Activated CD4-positive, CD25-positive, alpha-beta regulatory T cell (primary cell): ENCODE data around the gene AKAP12.
"Not testable (repeated sequence)": the region's sequence is repeated elsewhere in the genome, so short reads cannot be mapped to it uniquely, and the experiment has no call there.

ENCODE experiments used
- DNase-seq, 4 experiments: peaks; one replicate each; lab custom pipeline; 2025; lab: John Stamatoyannopoulos, UW

AKAP12 gene

GRCh38 chr6:151379933-151380847, 140.4 kb downstream of the AKAP12 start:
- DNase-seq = no peak

GRCh38 chr6:151380848-151381205, 141.1 kb downstream of the AKAP12 start:
- DNase-seq = no peak

- DNase-seq = no peak
Measured at GRCh38 chr6:151381722-151382121, 142.0 kb downstream of the AKAP12 start.

GRCh38 chr6:151382631-151383030, 142.9 kb downstream of the AKAP12 start:
- not testable (repeated sequence) for DNase-seq

GRCh38 chr6:151384151-151384550, 144.4 kb downstream of the AKAP12 start:
- no peak for DNase-seq

GRCh38 chr6:151385177-151385576, 145.4 kb downstream of the AKAP12 start:
- DNase-seq = no peak

- no peak for DNase-seq
Measured at GRCh38 chr6:151387175-151387970, 147.6 kb downstream of the AKAP12 start.

GRCh38 chr6:151388236-151388635, 148.5 kb downstream of the AKAP12 start:
- DNase-seq = no peak

- DNase-seq = peak in 1 of 4 experiments; percentile 8
Measured at GRCh38 chr6:151388997-151389617, 149.3 kb downstream of the AKAP12 start.

- DNase-seq = no peak
Measured at GRCh38 chr6:151389618-151390275, 150.0 kb downstream of the AKAP12 start.

- peak; percentile 92 to 98 (median 96) for DNase-seq
Measured at GRCh38 chr6:151390276-151390850, 150.6 kb downstream of the AKAP12 start.

- DNase-seq = peak; percentile 62 to 77 (median 72)
Measured at GRCh38 chr6:151390851-151391470, 151.2 kb downstream of the AKAP12 start.

GRCh38 chr6:151391471-151392413, 152.0 kb downstream of the AKAP12 start, which contains the start of gene ZBTB2:
Gene ZBTB2 (minus strand): TSS chr6:151391559. CDS start chr6:151373637, 17,922 bp downstream.
- DNase-seq = peak; percentile 40 to 58 (median 50)

- DNase-seq = no peak
Measured at GRCh38 chr6:151392427-151392826, 152.7 kb downstream of the AKAP12 start.

- no peak for DNase-seq
Measured at GRCh38 chr6:151393410-151393809, 153.6 kb downstream of the AKAP12 start.

- DNase-seq = no peak
Measured at GRCh38 chr6:151399679-151400078, 159.9 kb downstream of the AKAP12 start.

- DNase-seq = no peak
Measured at GRCh38 chr6:151400473-151400872, 160.7 kb downstream of the AKAP12 start.

GRCh38 chr6:151402228-151402627, 162.5 kb downstream of the AKAP12 start:
- no peak for DNase-seq

- DNase-seq = no peak
Measured at GRCh38 chr6:151403919-151404308, 164.1 kb downstream of the AKAP12 start.
